Measurements from ENCODE around the gene STXBP6. TPM values are rescaled to one million over a fixed set of nuclear protein-coding genes. Genes with fewer than 3 reads are reported as not detected.

Gene STXBP6
- total RNA-seq, 4 donors from 2014 or later = 7.1 to 16.8 (median 8.9) TPM

- no peak for TF ChIP-seq POLR2AphosphoS5 (IDR thresholded peaks at IDR 0.05)
- no peak for TF ChIP-seq POLR2A (IDR thresholded peaks at IDR 0.05)
- no peak for TF ChIP-seq EP300 (IDR thresholded peaks at IDR 0.05; ENCODE audit: low read depth)
- no peak for TF ChIP-seq CTCF (IDR thresholded peaks at IDR 0.05)
- intact Hi-C loops (cut with DNase I; ENCODE audit: low total_unique reads) (no loop called here), in situ Hi-C loops (cut with MboI; ENCODE audit: low pct_ligation_motif_present in 1 of 4, low pct_unique_long_range_greater_than_20kb in 1 of 4, low sequenced_read_pairs in 3 of 4) (no loop called here)
- Histone ChIP-seq H3K36me3 (no peaks in the 10 kb centered on the region), H3K27ac (no peak overlapping the region), H3K9me3 (no peaks in the 10 kb centered on the region), H3K4me3 (no peak overlapping the region), H3K27me3 (no peaks in the 10 kb centered on the region), H3K4me1 (peaks cover 0 to 12% (median 8%) of the 10 kb centered on the region in 4 donors)
- no peak for DNase-seq
- 72 to 79% methylated on average over 2 to 6 of the region's 6 CpGs for WGBS, 2 donors (ENCODE audit: low coverage in 1 of 2)
These were observed 58.1 kb downstream of the STXBP6 start for GRCh38 chr14:24991821-24992220.

- DNase-seq = no peak
- H3K27ac ChIP-seq = no peak overlapping the region
- peaks cover 0 to 12% (median 9%) of the 10 kb centered on the region in 4 donors for H3K4me1 ChIP-seq
- H3K9me3 ChIP-seq = no peaks in the 10 kb centered on the region
- in situ Hi-C loops (cut with MboI; ENCODE audit: low pct_ligation_motif_present in 1 of 4, low pct_unique_long_range_greater_than_20kb in 1 of 4, low sequenced_read_pairs in 3 of 4) (no loop called here), intact Hi-C loops (cut with DNase I; ENCODE audit: low total_unique reads) (no loop called here)
- TF ChIP-seq EP300 (IDR thresholded peaks at IDR 0.05; ENCODE audit: low read depth) = no peak
- TF ChIP-seq POLR2AphosphoS5 (IDR thresholded peaks at IDR 0.05) = no peak
- TF ChIP-seq CTCF (IDR thresholded peaks at IDR 0.05) = no peak
- TF ChIP-seq POLR2A (IDR thresholded peaks at IDR 0.05) = no peak
- no peaks in the 10 kb centered on the region for H3K27me3 ChIP-seq
- no peak overlapping the region for H3K4me3 ChIP-seq
- no peaks in the 10 kb centered on the region for H3K36me3 ChIP-seq
- WGBS, 2 donors (ENCODE audit: low coverage in 1 of 2) = 50 to 54% methylated on average over 1 of the region's 1 CpG
These were observed 58.7 kb downstream of the STXBP6 start for GRCh38 chr14:24991288-24991687.

GRCh38 chr14:24990773-24991172 lies 59.2 kb downstream of the STXBP6 start:
- intact Hi-C loops (cut with DNase I; ENCODE audit: low total_unique reads) = no loop called here
- in situ Hi-C loops (cut with MboI; ENCODE audit: low pct_ligation_motif_present in 1 of 4, low pct_unique_long_range_greater_than_20kb in 1 of 4, low sequenced_read_pairs in 3 of 4) = no loop called here
- H3K36me3 ChIP-seq = no peaks in the 10 kb centered on the region
- no peak overlapping the region for H3K4me3 ChIP-seq
- H3K27ac ChIP-seq = no peak overlapping the region
- TF ChIP-seq EP300 (IDR thresholded peaks at IDR 0.05; ENCODE audit: low read depth) (no peak), POLR2AphosphoS5 (IDR thresholded peaks at IDR 0.05) (no peak), POLR2A (IDR thresholded peaks at IDR 0.05) (no peak), CTCF (IDR thresholded peaks at IDR 0.05) (no peak)
- peaks cover 4 to 17% (median 14%) of the 10 kb centered on the region in 4 donors for H3K4me1 ChIP-seq
- no peak for DNase-seq
- no peaks in the 10 kb centered on the region for H3K9me3 ChIP-seq
- no peaks in the 10 kb centered on the region for H3K27me3 ChIP-seq

- no peaks in the 10 kb centered on the region for H3K27me3 ChIP-seq
- TF ChIP-seq POLR2AphosphoS5 (IDR thresholded peaks at IDR 0.05) (no peak), EP300 (IDR thresholded peaks at IDR 0.05; ENCODE audit: low read depth) (no peak), CTCF (IDR thresholded peaks at IDR 0.05) (no peak), POLR2A (IDR thresholded peaks at IDR 0.05) (no peak)
- no peak overlapping the region for H3K4me3 ChIP-seq
- WGBS, 2 donors (ENCODE audit: low coverage in 1 of 2) = 79% methylated on average over 8 of the region's 8 CpGs; no CpG with 5 or more reads in 1 of the 2 donors
- in situ Hi-C loops (cut with MboI; ENCODE audit: low pct_ligation_motif_present in 1 of 4, low pct_unique_long_range_greater_than_20kb in 1 of 4, low sequenced_read_pairs in 3 of 4) = no loop called here
- no peaks in the 10 kb centered on the region for H3K36me3 ChIP-seq
- DNase-seq = no peak
- intact Hi-C loops (cut with DNase I; ENCODE audit: low total_unique reads) = no loop called here
- no peak overlapping the region for H3K27ac ChIP-seq
- peaks cover 11 to 25% (median 21%) of the 10 kb centered on the region in 4 donors for H3K4me1 ChIP-seq
- no peaks in the 10 kb centered on the region for H3K9me3 ChIP-seq
These were observed 59.9 kb downstream of the STXBP6 start for GRCh38 chr14:24990050-24990449.
